Liver (tissue), 3 donors: ENCODE data around the gene RPS14.

Experiments used
- EGR1 ChIP-seq, 2 donors: IDR thresholded peaks; 2 replicates each; pipeline ENCODE4 v1.6.1; 2016 to 2018; ENCODE audit warnings: antibody characterized with exemption in 2 of 2, low read depth in 2 of 2
- GABPA ChIP-seq, 2 donors: IDR thresholded peaks in 1 of 2; conservative IDR thresholded peaks in 1 of 2; 2 replicates each; pipeline ENCODE4 v1.6.1; 2016; ENCODE audit warnings: antibody characterized with exemption in 2 of 2, mild to moderate bottlenecking in 1 of 2, moderate library complexity in 1 of 2
- HNF4A ChIP-seq, 2 donors: conservative IDR thresholded peaks; 2 replicates each; pipeline ENCODE4 v1.6.1; 2016; ENCODE audit warnings: antibody characterized with exemption in 2 of 2, mild to moderate bottlenecking in 2 of 2
- HNF4G ChIP-seq: IDR thresholded peaks from 2 replicates; pipeline ENCODE4 v1.6.1; 2016; ENCODE audit warnings: antibody characterized with exemption
- JUND ChIP-seq, 2 donors: IDR thresholded peaks; 2 replicates each; pipeline ENCODE4 v1.6.1; 2016; ENCODE audit warnings: antibody characterized with exemption in 2 of 2
- RAD21 ChIP-seq, 2 donors: IDR thresholded peaks; 2 replicates each; pipeline ENCODE4 v1.6.1; 2016; ENCODE audit warnings: antibody characterized with exemption in 2 of 2, mild to moderate bottlenecking in 2 of 2
- RXRA ChIP-seq, 2 donors: IDR thresholded peaks; 2 replicates each; pipeline ENCODE4 v1.6.1; 2017 to 2018; ENCODE audit warnings: antibody characterized with exemption in 2 of 2, mild to moderate bottlenecking in 1 of 2
- SP1 ChIP-seq: IDR thresholded peaks from 2 replicates; pipeline ENCODE4 v1.6.1; 2018; ENCODE audit warnings: antibody characterized with exemption, mild to moderate bottlenecking
- TAF1 ChIP-seq: conservative IDR thresholded peaks from 2 replicates; pipeline ENCODE4 v1.6.1; 2016; ENCODE audit warnings: antibody characterized with exemption, mild to moderate bottlenecking
- YY1 ChIP-seq: IDR thresholded peaks from 2 replicates; pipeline ENCODE4 v1.6.1; 2016; ENCODE audit warnings: antibody characterized with exemption, mild to moderate bottlenecking
- ZBTB33 ChIP-seq: IDR thresholded peaks from 2 replicates; pipeline ENCODE4 v1.6.1; 2016; ENCODE audit warnings: antibody characterized with exemption
- TF ChIP-seq, protein P1 (sequence below): fragments of 150-350 bp; IDR thresholded peaks from 2 replicates; pipeline ENCODE4 v1.5.1; 2017; ENCODE audit warnings: improper control_type of control experiment, low read depth, low read length; ENCODE audit not compliant: missing input control
- TF ChIP-seq, protein P2 (sequence below): IDR thresholded peaks from 2 replicates; pipeline ENCODE4 v1.6.1; 2016; ENCODE audit warnings: antibody characterized with exemption, mild to moderate bottlenecking
- TF ChIP-seq, protein P3 (sequence below): IDR thresholded peaks from 2 replicates; pipeline ENCODE4 v1.6.1; 2016; ENCODE audit warnings: antibody characterized with exemption
- donor health status: healthy.
- donor health status: healthy.

- no peak for TF ChIP-seq JUND (IDR thresholded peaks at IDR 0.05)
- TF ChIP-seq, protein P1, sequence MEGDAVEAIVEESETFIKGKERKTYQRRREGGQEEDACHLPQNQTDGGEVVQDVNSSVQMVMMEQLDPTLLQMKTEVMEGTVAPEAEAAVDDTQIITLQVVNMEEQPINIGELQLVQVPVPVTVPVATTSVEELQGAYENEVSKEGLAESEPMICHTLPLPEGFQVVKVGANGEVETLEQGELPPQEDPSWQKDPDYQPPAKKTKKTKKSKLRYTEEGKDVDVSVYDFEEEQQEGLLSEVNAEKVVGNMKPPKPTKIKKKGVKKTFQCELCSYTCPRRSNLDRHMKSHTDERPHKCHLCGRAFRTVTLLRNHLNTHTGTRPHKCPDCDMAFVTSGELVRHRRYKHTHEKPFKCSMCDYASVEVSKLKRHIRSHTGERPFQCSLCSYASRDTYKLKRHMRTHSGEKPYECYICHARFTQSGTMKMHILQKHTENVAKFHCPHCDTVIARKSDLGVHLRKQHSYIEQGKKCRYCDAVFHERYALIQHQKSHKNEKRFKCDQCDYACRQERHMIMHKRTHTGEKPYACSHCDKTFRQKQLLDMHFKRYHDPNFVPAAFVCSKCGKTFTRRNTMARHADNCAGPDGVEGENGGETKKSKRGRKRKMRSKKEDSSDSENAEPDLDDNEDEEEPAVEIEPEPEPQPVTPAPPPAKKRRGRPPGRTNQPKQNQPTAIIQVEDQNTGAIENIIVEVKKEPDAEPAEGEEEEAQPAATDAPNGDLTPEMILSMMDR: no peak
- TF ChIP-seq GABPA (IDR thresholded peaks at IDR 0.05 in 1 of 2, conservative IDR thresholded peaks at IDR 0.05 in 1 of 2): no peak
- no peak for TF ChIP-seq RAD21 (IDR thresholded peaks at IDR 0.05)
- TF ChIP-seq YY1: no peak
- TF ChIP-seq RXRA (IDR thresholded peaks at IDR 0.05): no peak
- TF ChIP-seq, protein P2, sequence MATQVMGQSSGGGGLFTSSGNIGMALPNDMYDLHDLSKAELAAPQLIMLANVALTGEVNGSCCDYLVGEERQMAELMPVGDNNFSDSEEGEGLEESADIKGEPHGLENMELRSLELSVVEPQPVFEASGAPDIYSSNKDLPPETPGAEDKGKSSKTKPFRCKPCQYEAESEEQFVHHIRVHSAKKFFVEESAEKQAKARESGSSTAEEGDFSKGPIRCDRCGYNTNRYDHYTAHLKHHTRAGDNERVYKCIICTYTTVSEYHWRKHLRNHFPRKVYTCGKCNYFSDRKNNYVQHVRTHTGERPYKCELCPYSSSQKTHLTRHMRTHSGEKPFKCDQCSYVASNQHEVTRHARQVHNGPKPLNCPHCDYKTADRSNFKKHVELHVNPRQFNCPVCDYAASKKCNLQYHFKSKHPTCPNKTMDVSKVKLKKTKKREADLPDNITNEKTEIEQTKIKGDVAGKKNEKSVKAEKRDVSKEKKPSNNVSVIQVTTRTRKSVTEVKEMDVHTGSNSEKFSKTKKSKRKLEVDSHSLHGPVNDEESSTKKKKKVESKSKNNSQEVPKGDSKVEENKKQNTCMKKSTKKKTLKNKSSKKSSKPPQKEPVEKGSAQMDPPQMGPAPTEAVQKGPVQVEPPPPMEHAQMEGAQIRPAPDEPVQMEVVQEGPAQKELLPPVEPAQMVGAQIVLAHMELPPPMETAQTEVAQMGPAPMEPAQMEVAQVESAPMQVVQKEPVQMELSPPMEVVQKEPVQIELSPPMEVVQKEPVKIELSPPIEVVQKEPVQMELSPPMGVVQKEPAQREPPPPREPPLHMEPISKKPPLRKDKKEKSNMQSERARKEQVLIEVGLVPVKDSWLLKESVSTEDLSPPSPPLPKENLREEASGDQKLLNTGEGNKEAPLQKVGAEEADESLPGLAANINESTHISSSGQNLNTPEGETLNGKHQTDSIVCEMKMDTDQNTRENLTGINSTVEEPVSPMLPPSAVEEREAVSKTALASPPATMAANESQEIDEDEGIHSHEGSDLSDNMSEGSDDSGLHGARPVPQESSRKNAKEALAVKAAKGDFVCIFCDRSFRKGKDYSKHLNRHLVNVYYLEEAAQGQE: no peak
- no peak for TF ChIP-seq EGR1 (IDR thresholded peaks at IDR 0.05; ENCODE audit: low read depth in 2 of 2)
- TF ChIP-seq, protein P3, sequence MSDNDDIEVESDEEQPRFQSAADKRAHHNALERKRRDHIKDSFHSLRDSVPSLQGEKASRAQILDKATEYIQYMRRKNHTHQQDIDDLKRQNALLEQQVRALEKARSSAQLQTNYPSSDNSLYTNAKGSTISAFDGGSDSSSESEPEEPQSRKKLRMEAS: no peak
- no peak for TF ChIP-seq ZBTB33
- TF ChIP-seq TAF1: no peak
- no peak for TF ChIP-seq HNF4G
- no peak for TF ChIP-seq SP1
- TF ChIP-seq HNF4A (conservative IDR thresholded peaks at IDR 0.05): no peak
Measured at GRCh38 chr5:150498501-150498900, 49.0 kb upstream of the RPS14 start.
